Activated naive CD8-positive, alpha-beta T cell treated with anti-CD3 and anti-CD28 coated beads, Interleukin-2, amount 50 U/mL, for 16 hours (primary cell): ENCODE data around the gene ATP2A3.
A peak's percentile ranks its signal among the peaks of the same experiment; 100 is the strongest.

ENCODE experiments used
- DNase-seq: peaks from one replicate; pipeline ENCODE4 v3.0.0-alpha.2; 2020; ENCODE audit warnings: low read depth, low spot score

The ATP2A3 gene

GRCh38 chr17:3892095-3892998 is 71.9 kb downstream of the ATP2A3 start:
- DNase-seq = peak; percentile 35

- DNase-seq = no peak
Observed at GRCh38 chr17:3891626-3892094, 72.6 kb downstream of the ATP2A3 start.

- no peak for DNase-seq
Observed at GRCh38 chr17:3890878-3891219, 73.4 kb downstream of the ATP2A3 start.

- no peak for DNase-seq
Observed at GRCh38 chr17:3890082-3890877, 74.0 kb downstream of the ATP2A3 start.

GRCh38 chr17:3889325-3890012 is 74.8 kb downstream of the ATP2A3 start:
- no peak for DNase-seq

GRCh38 chr17:3888343-3889171 is 75.7 kb downstream of the ATP2A3 start:
- DNase-seq = no peak

GRCh38 chr17:3887804-3888203 is 76.4 kb downstream of the ATP2A3 start:
- no peak for DNase-seq

- DNase-seq = no peak
Observed at GRCh38 chr17:3887394-3887793, 76.8 kb downstream of the ATP2A3 start.

- no peak for DNase-seq
Observed at GRCh38 chr17:3886776-3887175, 77.5 kb downstream of the ATP2A3 start.

GRCh38 chr17:3885970-3886369 is 78.3 kb downstream of the ATP2A3 start:
- DNase-seq = no peak

GRCh38 chr17:3885271-3885670 is 79.0 kb downstream of the ATP2A3 start:
- no peak for DNase-seq

GRCh38 chr17:3884188-3884587 is 80.0 kb downstream of the ATP2A3 start:
- DNase-seq = no peak

GRCh38 chr17:3882276-3882675 is 82.0 kb downstream of the ATP2A3 start:
- DNase-seq = no peak

- no peak for DNase-seq
Observed at GRCh38 chr17:3880983-3881382, 83.3 kb downstream of the ATP2A3 start.

GRCh38 chr17:3879591-3880417 is 84.4 kb downstream of the ATP2A3 start:
- no peak for DNase-seq

GRCh38 chr17:3879186-3879585 is 85.1 kb downstream of the ATP2A3 start:
- no peak for DNase-seq

- no peak for DNase-seq
Observed at GRCh38 chr17:3877220-3877619, 87.0 kb downstream of the ATP2A3 start.

- no peak for DNase-seq
Observed at GRCh38 chr17:3875317-3875716, 88.9 kb downstream of the ATP2A3 start.
